AG08396 (cell line): ENCODE measurements around the gene MARCHF11.

Experiments used
- DNase-seq: peaks from one replicate; pipeline ENCODE4 v3.0.0; 2012; ENCODE audit warnings: low spot score, mixed read lengths

MARCHF11 gene

GRCh38 chr5:16131878-16132277, 47.7 kb downstream of the MARCHF11 start:
- DNase-seq, result no peak

- no peak for DNase-seq
Measured at GRCh38 chr5:16128944-16129343, 50.6 kb downstream of the MARCHF11 start.

GRCh38 chr5:16127865-16128544, 51.6 kb downstream of the MARCHF11 start:
- DNase-seq, result no peak

GRCh38 chr5:16120579-16120978, 59.0 kb downstream of the MARCHF11 start:
- DNase-seq, result no peak

- no peak for DNase-seq
Measured at GRCh38 chr5:16119790-16120189, 59.8 kb downstream of the MARCHF11 start.

GRCh38 chr5:16115140-16115539, 64.5 kb downstream of the MARCHF11 start:
- no peak for DNase-seq

GRCh38 chr5:16108418-16108817, 71.2 kb downstream of the MARCHF11 start:
- no peak for DNase-seq

- DNase-seq, result no peak
Measured at GRCh38 chr5:16104961-16105360, 74.6 kb downstream of the MARCHF11 start.

- DNase-seq, result no peak
Measured at GRCh38 chr5:16095612-16096011, 84.0 kb downstream of the MARCHF11 start.

- no peak for DNase-seq
Measured at GRCh38 chr5:16090270-16090669, 89.3 kb downstream of the MARCHF11 start.

- DNase-seq, result no peak
Measured at GRCh38 chr5:16082982-16083381, 96.6 kb downstream of the MARCHF11 start.

GRCh38 chr5:16082053-16082452, 97.5 kb downstream of the MARCHF11 start:
- no peak for DNase-seq

GRCh38 chr5:16081376-16081955, 98.1 kb downstream of the MARCHF11 start:
- no peak for DNase-seq

- no peak for DNase-seq
Measured at GRCh38 chr5:16076657-16077056, 102.9 kb downstream of the MARCHF11 start.

- no peak for DNase-seq
Measured at GRCh38 chr5:16074358-16074757, 105.2 kb downstream of the MARCHF11 start.

GRCh38 chr5:16072616-16073015, 107.0 kb downstream of the MARCHF11 start:
- DNase-seq, result no peak

- no peak for DNase-seq
Measured at GRCh38 chr5:16067415-16067814, 112.2 kb downstream of the MARCHF11 start.

- no peak for DNase-seq
Measured at GRCh38 chr5:16066810-16067209, 112.8 kb downstream of the MARCHF11 start.

GRCh38 chr5:16066320-16066719, 113.3 kb downstream of the MARCHF11 start:
- DNase-seq, result no peak

GRCh38 chr5:16065831-16066230, 113.8 kb downstream of the MARCHF11 start:
- no peak for DNase-seq

GRCh38 chr5:16064135-16064893, 115.3 kb downstream of the MARCHF11 start:
- no peak for DNase-seq

GRCh38 chr5:16061163-16061562, 118.4 kb downstream of the MARCHF11 start:
- DNase-seq, result no peak

GRCh38 chr5:16057277-16057676, 122.3 kb downstream of the MARCHF11 start:
- DNase-seq, result no peak
